IPS-15b (cell line): Measurements from ENCODE around the gene INTS11.
A peak's percentile ranks its signal among the peaks of the same experiment; 100 is the strongest.

ENCODE experiments used
- H3K27me3 ChIP-seq: one replicate; pipeline ENCODE4 v1.6.1; 2013; ENCODE audit warnings: low read length; ENCODE audit not compliant: control insufficient read depth, insufficient read depth
- H3K36me3 ChIP-seq: one replicate; pipeline ENCODE4 v1.6.1; 2013; ENCODE audit warnings: low read length; ENCODE audit not compliant: control insufficient read depth, insufficient read depth
- H3K4me1 ChIP-seq: one replicate; pipeline ENCODE4 v1.6.1; 2013; ENCODE audit warnings: mild to moderate bottlenecking, low read length; ENCODE audit not compliant: control insufficient read depth, insufficient read depth
- H3K4me3 ChIP-seq: one replicate; pipeline ENCODE4 v1.5.1; 2013; ENCODE audit warnings: low read depth, low read length
- H3K9ac ChIP-seq: one replicate; pipeline ENCODE4 v1.6.1; 2013; ENCODE audit warnings: low read depth, mild to moderate bottlenecking, low read length
- H3K9me3 ChIP-seq: one replicate; pipeline ENCODE4 v1.6.1; 2013; ENCODE audit warnings: mild to moderate bottlenecking, low read length; ENCODE audit not compliant: control insufficient read depth, insufficient read depth

Gene INTS11

DNA sequence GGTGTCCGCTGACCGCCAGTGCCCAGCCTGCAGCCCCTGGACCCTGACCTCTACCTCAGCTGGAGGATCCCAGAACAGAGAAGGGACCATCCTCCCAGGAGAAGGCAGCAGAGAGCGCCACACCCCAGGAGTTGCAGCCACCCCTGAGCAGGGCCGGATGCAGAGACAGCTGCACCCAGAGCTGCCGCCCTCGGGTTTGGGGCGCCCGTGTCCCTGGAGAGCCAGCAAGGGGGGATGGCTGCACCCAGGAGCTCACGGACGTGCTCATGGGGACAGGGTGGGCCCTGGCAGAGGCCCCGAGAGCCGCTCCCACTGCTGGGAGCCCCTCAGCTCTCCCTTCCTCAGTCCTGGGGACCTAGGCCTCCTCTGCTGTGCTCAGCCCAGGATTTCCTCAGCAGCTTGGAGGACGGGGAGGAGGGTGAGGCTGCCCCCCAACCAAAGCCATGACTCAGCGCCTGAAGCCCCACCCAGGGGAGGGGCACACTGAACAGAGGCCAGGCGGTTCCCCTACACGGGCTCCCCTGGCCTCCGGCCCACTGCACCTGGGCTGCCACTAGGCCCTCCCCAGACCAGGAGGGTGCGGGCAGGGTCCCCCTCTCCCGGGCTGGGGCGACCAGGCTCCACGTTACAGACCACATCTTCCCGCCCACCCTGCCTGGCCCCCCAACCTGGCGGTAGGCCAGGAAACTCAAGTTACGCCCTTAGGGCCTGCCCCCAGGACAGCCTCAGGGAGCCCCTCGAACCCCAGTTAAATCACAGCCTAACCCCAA is 19.0 kb downstream of the INTS11 start:
- H3K36me3 ChIP-seq = peaks cover 11% of the 10 kb centered on the region
- peak overlapping the region; percentile 54 for H3K9ac ChIP-seq
- H3K4me1 ChIP-seq = peaks cover 7% of the 10 kb centered on the region
- no peaks in the 10 kb centered on the region for H3K27me3 ChIP-seq
- peak overlapping the region; percentile 30 for H3K4me3 ChIP-seq
- no peaks in the 10 kb centered on the region for H3K9me3 ChIP-seq

- Histone ChIP-seq H3K27me3 (no peaks in the 10 kb centered on the region), H3K4me3 (peak overlapping the region; percentile 30), H3K4me1 (peaks cover 5% of the 10 kb centered on the region), H3K9me3 (no peaks in the 10 kb centered on the region), H3K9ac (peak overlapping the region; percentile 54), H3K36me3 (peaks cover 3% of the 10 kb centered on the region)
Measured at GRCh38 chr1:1304331-1305299, 19.8 kb downstream of the INTS11 start.

- H3K36me3 ChIP-seq = no peaks in the 10 kb centered on the region
- peaks cover 5% of the 10 kb centered on the region for H3K4me1 ChIP-seq
- peak overlapping the region; percentile 54 for H3K9ac ChIP-seq
Measured at GRCh38 chr1:1303736-1304135, 20.7 kb downstream of the INTS11 start.

GRCh38 chr1:1302951-1303509 is 21.4 kb downstream of the INTS11 start:
- Histone ChIP-seq H3K27me3 (no peaks in the 10 kb centered on the region), H3K9me3 (no peaks in the 10 kb centered on the region), H3K36me3 (no peaks in the 10 kb centered on the region), H3K9ac (no peak overlapping the region), H3K4me1 (peaks cover 5% of the 10 kb centered on the region), H3K4me3 (no peak overlapping the region)

More at GRCh38 chr1:1303736-1304135, 20.7 kb downstream of the INTS11 start:
- H3K27me3 ChIP-seq = no peaks in the 10 kb centered on the region
- H3K9me3 ChIP-seq = no peaks in the 10 kb centered on the region
- no peak overlapping the region for H3K4me3 ChIP-seq

- H3K9me3 ChIP-seq = no peaks in the 10 kb centered on the region
Measured at GRCh38 chr1:1302006-1302430, 22.4 kb downstream of the INTS11 start.

DNA sequence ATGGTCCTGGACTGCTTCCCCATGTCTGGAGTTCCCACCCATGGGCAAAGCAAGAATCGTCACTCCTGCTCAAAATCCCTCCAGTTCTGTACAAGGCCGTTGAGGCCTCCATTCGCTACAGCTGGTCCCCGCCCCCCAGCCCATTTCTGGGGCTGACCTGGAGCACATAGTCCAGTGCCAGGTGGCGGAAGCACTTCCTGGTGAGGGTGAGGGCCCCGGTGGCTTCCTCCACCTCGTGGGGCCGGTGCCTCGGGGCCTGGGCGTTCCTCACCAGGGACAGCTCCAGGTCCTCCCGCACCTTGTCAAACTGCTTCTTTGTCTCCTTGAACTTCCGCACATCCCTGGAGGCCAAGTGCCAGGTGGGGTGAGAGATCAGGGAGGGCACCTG is 24.1 kb downstream of the INTS11 start:
- H3K4me1 ChIP-seq = peaks cover 2% of the 10 kb centered on the region

More at GRCh38 chr1:1302006-1302430, 22.4 kb downstream of the INTS11 start:
- peaks cover 5% of the 10 kb centered on the region for H3K4me1 ChIP-seq
- H3K36me3 ChIP-seq = no peaks in the 10 kb centered on the region
- H3K4me3 ChIP-seq = no peak overlapping the region
- no peaks in the 10 kb centered on the region for H3K27me3 ChIP-seq
- no peak overlapping the region for H3K9ac ChIP-seq

DNA sequence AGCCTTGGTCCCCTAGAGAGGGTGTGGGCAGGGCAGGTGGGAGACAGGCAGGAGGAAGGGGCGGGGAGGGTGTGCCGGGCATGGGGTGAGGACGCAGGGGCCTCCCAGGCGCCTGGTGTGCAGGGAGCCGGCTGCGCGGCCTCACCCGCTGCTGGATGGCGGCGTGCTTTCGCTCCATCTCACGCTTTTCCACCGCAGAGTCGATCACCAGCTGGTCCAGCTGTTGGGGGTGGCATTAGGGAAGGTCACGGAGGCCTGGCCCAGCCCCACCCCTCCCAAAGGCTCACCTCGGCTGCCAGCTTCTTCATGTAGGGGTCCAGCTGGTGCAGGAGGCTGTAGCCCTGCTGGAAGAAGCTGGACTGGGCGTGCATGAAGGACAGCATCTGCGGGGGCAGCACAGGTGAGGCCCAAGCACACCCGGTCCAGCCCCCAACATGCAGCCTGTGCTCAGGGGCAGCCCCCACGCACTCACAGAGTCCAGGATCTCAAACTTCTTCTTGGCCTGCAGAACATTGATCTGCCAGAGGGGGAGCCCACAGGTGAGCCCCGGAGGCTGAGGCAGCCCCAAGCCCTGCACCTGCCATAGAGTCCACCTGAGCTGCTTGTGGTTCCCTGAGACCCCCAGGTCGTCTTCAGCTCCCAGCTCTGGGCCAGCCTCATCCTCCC is 24.6 kb downstream of the INTS11 start:
- Histone ChIP-seq H3K9ac (no peak overlapping the region), H3K27me3 (no peaks in the 10 kb centered on the region), H3K4me3 (no peak overlapping the region), H3K4me1 (no peaks in the 10 kb centered on the region), H3K36me3 (peaks cover 8% of the 10 kb centered on the region), H3K9me3 (no peaks in the 10 kb centered on the region)

More for the DNA sequence above, 24.1 kb downstream of the INTS11 start:
- no peak overlapping the region for H3K9ac ChIP-seq
- no peak overlapping the region for H3K4me3 ChIP-seq
- no peaks in the 10 kb centered on the region for H3K27me3 ChIP-seq
- H3K36me3 ChIP-seq = peaks cover 8% of the 10 kb centered on the region
- H3K9me3 ChIP-seq = no peaks in the 10 kb centered on the region

GRCh38 chr1:1298861-1299685 is 25.4 kb downstream of the INTS11 start:
- Histone ChIP-seq H3K4me3 (no peak overlapping the region), H3K27me3 (no peaks in the 10 kb centered on the region), H3K4me1 (no peaks in the 10 kb centered on the region), H3K9me3 (no peaks in the 10 kb centered on the region), H3K36me3 (peaks cover 8% of the 10 kb centered on the region), H3K9ac (no peak overlapping the region)

- H3K27me3 ChIP-seq = no peaks in the 10 kb centered on the region
- no peak overlapping the region for H3K9ac ChIP-seq
- no peak overlapping the region for H3K4me3 ChIP-seq
- H3K4me1 ChIP-seq = no peaks in the 10 kb centered on the region
- peaks cover 8% of the 10 kb centered on the region for H3K36me3 ChIP-seq
- H3K9me3 ChIP-seq = no peaks in the 10 kb centered on the region
Measured at GRCh38 chr1:1297802-1298424, 26.5 kb downstream of the INTS11 start.
